ENCODE data around the gene ARHGEF10L.

ARHGEF10L gene

DNA sequence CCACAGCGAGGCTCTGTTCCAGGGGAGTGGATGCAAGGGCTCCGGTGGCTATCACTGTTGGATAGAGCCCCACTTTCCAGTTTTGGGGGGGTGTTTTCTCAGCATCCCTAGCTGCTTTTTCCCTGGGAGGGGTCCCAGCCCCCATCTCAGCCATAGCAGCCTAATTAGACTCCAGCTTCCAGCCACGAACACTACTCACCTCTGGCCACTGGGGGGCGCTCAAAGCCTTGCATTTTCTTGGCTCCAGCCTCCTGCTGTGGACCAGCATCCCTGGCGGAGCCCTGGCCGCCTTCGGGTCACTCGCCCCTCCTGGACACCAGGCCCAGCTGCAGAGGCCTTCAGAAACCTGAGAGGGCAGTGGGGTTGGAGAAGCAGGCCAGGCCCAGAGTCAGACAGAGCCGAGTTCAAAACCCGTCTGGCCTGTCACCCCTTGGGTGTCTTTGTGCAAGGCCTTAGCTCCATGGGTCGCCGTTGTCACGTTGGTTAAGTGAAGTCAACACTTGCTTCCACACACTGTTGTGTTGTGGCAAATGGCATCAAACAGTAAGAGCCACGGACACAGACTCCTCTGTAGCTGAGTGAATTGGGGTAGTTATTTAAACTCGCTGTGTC, 122.2 kb downstream of the ARHGEF10L start:
- peak; percentile 17 for DNase-seq (ENCODE audit: low read depth)

DNA sequence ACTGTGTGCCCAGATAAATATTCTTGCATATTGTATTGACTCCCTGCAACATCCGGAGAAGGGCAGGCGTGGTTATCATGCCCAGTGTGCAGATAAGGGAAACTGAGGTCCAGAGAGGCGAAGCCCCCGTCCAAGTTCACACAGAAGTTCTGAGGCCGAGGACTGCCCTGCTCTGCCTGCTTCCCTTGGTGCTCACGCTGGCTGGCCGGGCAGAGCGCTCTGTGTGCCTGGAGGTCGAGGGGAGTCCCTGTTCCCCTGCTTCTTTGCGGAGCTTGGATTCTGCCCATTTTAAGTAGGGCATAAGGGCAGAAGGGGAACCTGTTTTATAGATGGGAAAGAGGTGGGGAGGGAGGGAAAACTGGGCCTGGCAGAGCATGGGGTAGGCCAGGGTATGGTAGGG, 122.8 kb downstream of the ARHGEF10L start:
- no peak for DNase-seq (ENCODE audit: low read depth)

DNA sequence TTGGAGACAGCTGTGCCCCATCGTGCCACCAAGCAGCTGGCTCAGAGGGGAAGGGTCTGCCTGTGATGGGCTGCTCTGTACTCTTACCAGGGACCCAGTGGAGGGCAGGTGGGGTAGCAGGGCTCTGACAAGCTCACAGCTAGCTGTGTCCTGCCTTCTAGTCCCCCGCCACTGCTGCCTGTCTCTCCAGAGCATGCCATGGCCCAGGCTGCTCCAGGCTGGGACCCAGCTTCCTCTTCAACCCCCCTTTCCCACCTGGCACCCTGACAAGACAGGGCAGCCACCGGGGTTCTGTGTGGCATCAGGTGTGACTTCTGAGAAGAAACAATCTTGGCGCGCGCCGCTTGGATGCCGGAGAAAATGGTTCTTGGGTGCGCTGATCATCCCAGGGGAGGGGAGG, 123.3 kb downstream of the ARHGEF10L start:
- no peak for DNase-seq (ENCODE audit: low read depth)

DNA sequence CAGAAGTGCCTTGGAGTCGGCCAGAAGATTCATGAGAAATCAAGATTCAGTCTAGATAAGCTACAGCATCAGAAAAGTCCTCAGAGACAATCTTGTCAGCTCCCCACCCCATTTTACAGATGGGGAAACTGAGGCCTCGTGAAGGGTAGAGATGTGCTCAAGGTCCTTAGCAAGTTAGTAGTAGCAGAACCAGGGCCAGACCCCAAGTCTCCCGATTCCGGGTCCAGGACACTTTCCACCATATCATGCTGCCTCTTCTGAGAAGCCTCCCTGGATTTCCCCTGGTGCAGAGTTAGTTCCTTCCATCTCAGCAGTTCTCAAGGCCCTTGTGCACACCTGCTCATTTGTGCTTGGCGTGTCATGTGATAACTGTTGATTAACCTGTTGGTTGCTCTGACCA, 124.1 kb downstream of the ARHGEF10L start:
- no peak for DNase-seq (ENCODE audit: low read depth)

DNA sequence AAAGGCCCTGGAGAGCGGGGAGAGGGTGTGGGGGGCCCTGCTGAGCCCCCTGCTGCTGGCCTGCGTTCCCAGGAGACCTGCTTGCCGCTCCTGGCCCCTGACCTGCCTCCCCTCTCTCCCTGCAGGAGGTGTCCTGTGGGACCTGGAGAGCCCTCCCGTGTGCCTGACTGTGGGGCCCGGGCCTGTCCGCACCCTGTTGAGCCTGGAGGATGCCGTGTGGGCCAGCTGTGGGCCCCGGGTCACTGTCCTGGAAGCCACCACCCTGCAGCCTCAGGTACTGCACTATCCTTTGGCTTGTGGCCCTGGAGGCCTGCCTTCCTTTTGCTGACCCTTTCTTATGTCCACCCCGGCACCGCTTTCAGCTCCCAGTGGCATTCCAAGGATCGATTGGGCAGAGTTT, 124.8 kb downstream of the ARHGEF10L start:
- no peak for DNase-seq (ENCODE audit: low read depth)

DNA sequence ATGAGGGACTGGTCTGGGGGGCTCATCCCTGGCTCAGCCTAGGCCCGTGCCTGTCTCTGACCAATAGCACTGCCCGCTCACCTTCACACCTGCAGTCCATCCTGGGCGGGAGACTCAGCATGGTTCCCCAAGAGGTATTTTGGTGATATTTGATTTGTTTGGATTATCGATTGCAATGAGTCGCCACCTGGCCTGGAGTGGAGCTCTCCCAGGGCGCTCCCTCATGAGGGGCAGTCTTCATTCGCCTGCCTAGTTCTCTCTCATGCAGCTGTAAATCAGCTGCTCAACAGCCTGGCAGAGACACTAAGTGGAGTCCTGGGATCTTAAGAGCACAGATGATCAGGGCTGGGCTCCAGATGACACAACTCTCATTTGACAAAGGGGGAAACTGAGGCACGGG, 125.6 kb downstream of the ARHGEF10L start:
- DNase-seq (ENCODE audit: low read depth) = no peak

DNA sequence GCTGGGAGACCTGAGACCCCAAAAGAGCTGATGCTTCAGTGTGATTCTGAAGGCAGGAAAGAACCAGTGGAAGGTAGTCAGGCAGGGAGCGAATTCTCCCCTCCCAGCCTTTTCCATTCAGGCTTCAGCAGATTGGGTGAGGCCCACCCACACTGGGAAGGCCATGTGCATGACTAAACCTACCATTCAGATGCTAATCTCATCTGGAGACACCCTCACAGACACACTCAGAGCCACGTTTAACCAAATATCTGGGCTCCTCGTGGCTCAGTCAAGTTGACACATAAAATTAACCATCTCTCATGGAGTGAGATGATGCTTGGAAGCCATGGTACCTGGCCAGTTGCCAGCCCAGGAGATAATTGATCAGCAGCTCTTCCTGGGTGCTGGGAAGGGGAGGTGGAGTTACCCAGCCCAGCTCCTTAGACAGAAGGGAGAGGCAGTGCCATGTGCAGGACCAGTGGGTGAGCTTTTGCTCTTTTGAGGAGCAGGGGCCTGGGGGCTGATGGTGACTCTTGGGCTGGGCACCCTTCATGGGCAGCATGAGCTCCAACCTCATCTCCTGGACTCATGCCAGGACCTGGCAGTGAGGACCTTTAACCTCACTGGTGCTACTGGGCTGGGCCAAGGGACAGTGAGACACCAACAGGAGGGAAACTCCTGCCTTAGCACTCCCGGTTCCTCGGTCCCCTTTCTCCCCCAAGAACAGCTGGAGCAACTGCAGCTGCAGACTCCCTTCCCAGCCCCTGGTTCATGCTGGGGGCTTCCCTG, 126.6 kb downstream of the ARHGEF10L start:
- no peak for DNase-seq (ENCODE audit: low read depth)

DNA sequence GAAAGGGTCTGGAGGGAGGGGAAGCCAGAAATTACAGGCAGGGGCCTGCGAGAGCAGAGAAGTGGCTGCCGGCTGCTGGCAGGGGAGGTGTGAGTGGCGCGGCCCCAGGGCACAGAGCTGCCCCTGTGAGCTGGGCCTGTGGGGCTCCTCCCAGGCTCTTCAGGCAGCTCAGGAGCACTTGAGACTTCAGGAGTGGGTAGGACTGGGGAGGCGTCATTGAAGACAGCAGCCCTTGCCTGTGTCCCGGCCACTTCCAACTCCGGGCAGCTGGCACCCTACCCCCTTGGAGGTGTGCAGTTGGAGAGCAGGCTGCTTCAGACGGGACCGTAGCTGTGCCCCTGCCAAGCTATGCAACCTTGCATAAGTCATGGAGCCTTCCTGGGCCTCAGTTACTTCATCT, 128.1 kb downstream of the ARHGEF10L start:
- no peak for DNase-seq (ENCODE audit: low read depth)

DNA sequence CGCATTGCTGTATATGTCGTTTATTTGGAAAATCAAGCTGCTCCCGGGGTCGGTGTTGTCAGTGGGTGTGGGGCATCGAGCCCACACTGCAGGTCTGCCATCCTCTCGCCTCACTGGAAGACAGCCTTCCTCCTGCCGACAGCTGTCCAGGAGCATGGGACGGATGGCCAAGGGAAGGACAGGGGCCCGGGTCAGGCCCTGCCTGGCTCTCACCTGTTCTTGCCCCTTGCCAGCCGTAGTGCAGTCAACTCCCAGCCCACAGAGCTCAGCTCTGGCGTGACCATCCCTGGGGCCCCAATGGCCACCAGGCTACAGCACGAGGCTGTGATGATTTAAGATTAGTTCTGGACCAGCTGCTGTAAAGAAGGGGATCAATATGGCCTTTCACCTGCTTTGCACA, 128.7 kb downstream of the ARHGEF10L start:
- DNase-seq (ENCODE audit: low read depth) = no peak

DNA sequence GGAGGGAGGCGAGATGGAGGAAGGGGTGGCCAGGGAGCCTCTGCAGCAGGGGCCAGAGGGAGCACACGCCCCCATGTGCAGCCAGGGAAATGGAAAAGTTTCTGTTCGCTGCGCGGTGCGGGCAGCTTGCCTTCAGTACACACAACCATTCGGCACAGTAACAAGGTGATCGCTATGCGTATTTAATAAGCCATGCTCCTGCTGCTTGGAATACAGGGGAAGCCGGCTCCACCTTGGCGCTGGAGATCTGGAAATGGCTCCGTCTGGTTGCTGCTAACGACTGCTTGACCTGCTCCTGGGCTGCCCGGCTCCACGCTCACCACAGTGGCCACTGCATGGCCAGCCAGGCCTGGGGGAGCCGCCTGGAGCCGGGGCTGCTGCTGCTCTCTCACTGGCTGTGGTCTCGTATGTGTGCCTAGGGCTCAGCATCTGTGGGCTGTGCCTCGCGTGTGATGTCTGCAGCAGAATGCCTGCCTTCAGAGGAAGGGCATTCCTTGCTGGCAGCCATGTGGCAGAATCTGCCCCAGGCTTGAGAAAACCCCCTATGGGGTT, 129.2 kb downstream of the ARHGEF10L start:
- DNase-seq (ENCODE audit: low read depth) = no peak

DNA sequence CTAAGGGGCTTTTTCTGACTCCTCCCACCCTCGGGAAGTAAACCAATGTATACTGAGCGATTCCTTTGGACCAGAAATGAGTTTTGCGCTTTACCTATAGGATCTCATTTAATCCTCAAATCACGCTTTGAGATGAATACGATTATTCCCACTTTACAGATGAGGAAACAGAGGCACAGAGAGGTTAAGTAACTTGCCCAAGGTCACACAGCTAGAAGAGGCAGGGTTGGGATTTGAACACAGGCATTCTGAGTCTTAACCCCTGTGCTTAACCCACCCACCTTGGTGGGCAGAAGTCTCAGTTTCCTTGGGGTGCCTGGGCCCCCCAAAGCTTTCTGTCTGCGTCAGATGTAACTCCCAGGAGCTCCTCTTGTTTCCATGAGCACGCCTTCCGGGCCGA, 129.8 kb downstream of the ARHGEF10L start:
- DNase-seq (ENCODE audit: low read depth) = no peak

DNA sequence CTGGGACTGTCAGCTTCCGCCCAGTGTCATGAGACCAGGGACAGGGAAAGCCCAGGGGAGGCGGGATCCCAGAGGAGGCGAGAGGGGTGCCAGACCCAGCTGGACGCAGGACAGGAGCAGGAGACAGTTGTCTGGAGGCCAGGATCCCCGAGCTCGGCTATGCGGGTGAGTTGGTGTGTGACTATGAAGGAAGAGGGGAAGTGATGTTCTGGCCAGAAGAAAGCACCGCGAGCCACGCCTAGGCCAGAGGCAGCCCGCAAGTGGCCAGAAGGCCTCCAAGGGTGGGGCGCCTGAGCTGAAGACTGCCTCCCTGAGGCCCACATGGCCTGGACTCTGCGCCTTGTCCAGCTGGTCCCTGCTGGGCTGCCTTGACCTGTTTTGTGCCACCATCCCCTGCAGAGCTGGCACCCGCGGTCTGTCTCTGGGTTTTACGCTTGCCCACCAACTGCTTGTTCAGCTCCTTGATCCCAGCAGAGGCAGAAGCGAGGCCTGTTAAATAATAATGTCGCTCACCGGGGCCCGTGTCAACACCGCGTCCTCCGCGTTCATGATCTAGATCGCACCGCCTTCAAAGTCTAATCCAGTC, 130.5 kb downstream of the ARHGEF10L start:
- DNase-seq (ENCODE audit: low read depth) = no peak

DNA sequence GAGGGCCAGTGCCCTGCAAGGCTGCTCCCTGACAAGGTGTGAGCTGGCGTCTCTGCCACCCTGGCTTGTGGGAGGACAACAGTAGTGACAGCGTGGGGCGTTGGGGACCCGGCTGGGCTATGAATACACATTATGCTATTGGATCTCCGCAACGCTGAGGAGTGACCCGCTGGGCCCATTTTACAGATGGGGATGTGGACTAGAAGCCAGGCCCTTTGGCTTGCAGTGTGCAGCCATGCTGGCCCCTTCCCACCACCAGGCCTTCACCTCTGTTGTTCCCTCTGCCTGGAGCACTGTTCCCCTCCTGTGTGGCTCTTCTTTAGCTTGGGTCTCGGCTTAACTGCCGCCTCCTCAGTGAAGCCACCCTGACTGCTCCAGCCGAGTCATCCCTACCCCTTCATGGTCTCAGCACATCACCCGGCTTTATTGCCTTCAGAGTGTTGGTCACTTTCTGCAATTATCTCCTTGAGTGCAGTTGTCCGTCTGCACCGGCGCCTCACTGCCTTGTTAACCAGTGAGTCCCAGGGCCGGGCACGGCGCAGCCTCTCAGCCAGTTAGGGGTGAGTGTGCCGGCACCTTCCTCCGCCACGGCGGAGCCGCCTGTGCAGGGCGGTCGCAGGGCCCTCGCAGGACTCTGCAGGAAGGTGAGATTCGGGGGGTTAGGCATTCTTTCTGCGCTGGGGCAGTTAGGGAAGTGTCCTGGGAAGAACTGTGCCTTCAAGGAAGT, 131.3 kb downstream of the ARHGEF10L start:
- no peak for DNase-seq (ENCODE audit: low read depth)

DNA sequence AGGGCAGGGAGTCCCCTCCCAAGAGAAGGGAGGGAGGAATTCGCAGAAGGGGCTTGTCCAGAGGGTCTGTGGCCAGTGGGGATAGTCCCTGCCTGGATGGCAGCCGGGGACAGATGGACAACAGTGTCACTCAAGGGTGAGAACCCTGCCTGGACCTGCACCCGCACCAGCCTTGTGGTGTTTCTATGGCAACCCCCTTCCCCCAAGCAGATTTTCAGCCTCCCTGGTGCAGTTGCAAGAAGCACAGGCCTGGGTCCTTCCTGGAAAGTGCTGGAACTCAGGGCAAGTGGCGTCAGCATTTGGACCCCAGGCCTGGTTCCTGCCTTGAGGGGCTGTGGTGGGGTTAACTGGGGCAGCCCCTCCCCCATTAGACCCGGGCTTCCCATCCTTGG, 131.8 kb downstream of the ARHGEF10L start:
- no peak for DNase-seq (ENCODE audit: low read depth)

DNA sequence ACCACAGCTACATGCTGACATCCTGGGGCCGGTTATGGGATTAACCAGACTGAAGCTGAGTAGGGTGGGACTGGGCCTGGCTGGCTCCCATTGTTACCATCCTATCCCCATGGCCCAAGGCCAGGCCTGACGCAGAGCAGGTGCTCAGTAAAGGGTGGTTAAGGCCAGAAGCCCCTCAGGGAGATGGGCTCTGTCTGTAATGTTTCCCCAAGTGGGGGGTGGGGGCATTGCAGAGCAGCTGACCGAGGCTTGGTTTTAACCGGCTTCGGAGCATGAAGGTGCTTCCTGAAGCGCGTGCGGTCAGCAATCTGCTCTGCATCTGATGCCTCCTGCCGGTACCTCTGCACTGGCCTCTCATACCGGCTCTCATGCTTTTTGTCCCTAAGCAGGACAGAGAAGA, 132.2 kb downstream of the ARHGEF10L start:
- DNase-seq (ENCODE audit: low read depth) = no peak

DNA sequence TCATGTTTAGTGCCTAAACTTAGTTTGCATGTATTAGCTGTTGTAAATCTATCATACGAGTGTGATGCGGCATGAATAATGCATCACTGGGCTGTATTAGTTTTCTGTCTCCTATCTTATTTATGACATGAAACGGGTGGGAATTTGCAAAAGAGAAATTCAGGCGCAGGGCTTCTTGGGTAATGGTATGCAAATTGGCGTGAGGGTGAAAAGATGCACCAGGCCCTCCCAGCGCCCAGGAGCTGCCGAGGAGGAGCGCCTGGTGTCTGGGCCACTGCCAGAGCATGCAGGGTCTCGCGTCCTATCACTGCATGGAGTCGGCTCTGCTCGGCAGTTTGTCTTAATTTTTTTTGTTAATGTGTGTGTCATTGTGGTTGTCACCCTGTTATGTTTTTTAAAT, 132.7 kb downstream of the ARHGEF10L start:
- no peak for DNase-seq (ENCODE audit: low read depth)

DNA sequence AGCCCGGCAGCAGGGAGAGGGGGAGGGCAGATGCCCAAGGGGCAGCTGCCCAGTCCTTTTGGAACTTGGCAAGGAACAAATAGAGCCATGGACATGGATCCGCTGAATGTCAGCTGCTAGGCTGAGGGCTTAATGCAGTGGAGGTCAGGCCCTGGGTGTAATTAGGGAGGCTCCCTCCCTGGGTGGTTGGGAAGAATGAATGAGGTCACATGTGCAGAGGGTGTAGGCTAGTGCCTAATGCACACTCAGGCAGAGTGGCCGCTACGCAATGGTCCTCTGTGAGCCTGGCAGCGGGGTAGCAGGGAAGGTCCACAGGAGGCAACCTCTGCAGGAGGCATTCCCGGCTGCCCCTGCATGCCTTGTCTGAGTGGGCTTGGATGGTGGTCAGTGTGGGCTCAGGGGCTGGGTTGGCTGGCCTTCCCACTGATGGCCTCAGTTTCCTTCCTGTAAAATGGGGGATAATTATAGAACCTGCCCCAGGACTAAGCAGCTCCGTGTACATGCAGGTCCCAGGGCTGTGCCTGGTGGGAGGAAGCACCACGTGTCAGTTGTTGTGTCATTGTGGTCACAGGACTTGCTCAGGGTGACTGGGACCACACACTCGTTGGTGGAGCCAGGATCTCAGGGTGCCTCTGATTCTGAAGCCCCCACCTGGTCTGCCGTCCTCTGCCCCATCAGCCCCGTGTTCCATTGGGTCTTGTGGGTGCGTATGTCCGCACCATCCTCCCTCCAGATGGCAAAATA, 134.0 kb downstream of the ARHGEF10L start:
- DNase-seq (ENCODE audit: low read depth) = no peak

DNA sequence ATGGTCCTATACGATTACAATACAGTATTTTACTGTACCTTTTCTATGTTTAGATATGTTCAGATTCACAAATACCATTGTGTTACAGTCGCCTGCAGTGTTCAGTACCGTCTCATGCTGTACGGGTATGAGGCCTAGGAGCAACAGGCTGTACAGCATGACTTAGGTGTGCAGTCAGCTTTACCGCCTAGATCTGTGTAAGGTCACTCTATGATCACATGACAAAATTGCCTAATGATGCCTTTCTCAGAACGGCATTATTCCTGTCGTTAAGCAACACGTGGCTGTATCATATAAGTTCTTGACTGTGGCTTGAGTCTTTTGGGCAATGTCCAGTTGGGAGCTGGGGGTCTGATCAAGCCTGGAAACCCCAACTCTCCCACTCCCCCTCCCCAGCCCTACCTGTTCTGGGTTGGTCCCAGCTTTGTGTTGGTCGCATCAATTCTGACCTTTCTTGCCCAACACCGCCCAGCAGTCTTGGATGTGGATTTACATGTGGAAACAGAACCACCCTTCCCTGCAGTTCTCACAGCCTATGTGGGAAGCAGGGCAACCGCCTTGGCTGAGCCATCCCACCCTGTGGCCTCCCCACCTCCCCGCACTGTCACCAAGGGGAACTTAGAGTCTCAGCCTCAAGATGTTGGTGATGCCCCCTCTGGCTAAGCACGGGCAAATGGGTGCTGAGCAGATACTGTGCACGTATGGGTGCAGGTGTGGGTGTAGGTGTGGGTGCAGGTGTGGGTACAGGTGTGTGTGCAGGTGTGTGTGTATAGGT, 135.4 kb downstream of the ARHGEF10L start:
- no peak for DNase-seq (ENCODE audit: low read depth)

DNA sequence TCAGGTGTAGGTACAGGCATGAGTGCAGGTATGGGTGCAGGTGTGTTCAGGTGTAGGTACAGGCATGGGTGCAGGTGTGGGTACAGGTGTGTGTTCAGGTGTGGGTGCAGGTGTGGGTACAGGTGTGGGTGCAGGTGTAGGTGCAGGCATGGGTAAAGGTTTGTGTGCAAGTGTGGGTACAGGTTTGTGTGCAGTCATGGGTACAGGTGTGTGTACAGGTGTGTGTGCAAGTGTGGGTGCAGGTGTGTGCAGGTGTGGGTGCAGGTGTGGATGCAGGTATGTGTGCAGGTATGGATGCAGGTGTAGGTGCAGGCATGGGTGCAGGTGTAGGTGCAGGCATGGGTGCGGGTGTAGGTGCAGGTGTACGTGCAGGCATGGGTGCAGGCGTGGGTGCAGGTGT, 136.2 kb downstream of the ARHGEF10L start:
- DNase-seq (ENCODE audit: low read depth) = no peak

DNA sequence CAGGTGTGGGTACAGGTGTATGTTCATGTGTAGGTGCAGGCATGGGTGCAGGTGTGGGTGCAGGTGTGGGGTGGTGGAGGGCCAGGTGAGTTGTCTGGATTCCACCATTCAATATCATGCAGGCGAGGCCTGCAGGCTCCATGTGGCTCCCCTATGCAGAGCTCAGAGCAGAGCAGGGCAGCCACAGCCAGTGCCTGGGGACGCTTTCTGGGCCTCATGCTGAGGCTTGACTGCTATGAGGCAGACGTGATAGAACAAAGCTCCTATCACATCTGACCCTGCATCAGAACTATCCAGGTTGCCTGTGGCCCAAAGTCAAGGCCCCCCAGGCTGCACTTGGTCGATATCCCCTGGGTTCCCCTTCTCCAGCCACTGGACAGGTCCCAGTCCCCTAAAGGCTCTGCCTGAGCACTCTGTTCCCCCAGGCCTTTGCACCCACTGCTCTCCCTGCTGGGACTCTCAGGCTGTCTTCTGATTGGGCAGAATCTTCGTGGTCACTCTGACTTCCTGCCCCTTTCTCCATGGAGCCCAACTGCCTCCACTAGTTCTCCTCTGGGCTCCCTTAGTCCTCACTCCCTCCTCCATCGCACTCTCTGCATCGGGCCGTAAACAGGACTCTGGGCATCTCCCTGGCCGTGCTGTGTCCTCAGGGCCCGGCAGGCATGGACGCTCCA, 137.0 kb downstream of the ARHGEF10L start:
- DNase-seq (ENCODE audit: low read depth) = no peak

DNA sequence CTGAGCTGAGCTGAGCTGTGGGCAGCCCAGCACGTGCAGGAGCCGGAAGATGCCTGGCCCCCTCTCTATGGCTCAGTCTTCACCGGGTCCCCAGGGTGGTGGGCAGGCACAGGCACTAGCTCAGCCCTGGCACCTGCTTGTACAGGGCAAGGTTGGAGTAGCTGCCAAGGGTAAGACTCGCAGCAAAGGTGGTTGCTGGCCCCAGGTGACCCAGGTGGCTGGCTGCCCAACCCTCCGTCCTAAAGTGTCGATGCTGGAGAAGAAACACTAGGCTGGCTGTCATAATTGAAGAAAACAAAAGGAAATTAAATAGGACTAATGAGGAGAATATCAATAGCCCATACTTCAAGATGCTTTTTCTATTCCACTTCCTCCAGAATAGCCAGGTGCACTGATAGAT, 138.5 kb downstream of the ARHGEF10L start:
- no peak for DNase-seq (ENCODE audit: low read depth)
